Transverse colon (tissue), 4 donors: Measurements from ENCODE around the gene PTPN3.

Source experiments
- EP300 ChIP-seq: sonication (generic); formaldehyde crosslinking; IDR thresholded peaks from one replicate; pipeline ENCODE4 v1.6.1; 2017; ENCODE audit warnings: antibody characterized with exemption, low read depth
- POLR2A ChIP-seq: fragments of 450-650 bp; IDR thresholded peaks from one replicate; pipeline ENCODE4 v1.6.1; 2016; ENCODE audit warnings: antibody characterized with exemption, mild to moderate bottlenecking, moderate library complexity
- POLR2AphosphoS5 ChIP-seq, 3 donors: sonication (generic); formaldehyde crosslinking; IDR thresholded peaks; one replicate each; pipeline ENCODE4 v1.6.1; 2016; ENCODE audit warnings: antibody characterized with exemption in 3 of 3
- TF ChIP-seq, protein P1 (sequence below), 5 experiments: fragments of 200-600 bp in 3 of 5; fragments of 450-650 bp in 2 of 5; sonication (generic) in 3 of 5; IDR thresholded peaks; 1 replicate in 2 of 5; 2 replicates in 3 of 5; pipeline ENCODE4 v1.5.1; 2016 to 2017; ENCODE audit warnings: antibody characterized with exemption in 5 of 5, inconsistent platforms in 3 of 5, mild to moderate bottlenecking in 2 of 5, moderate library complexity in 1 of 5

DNA sequence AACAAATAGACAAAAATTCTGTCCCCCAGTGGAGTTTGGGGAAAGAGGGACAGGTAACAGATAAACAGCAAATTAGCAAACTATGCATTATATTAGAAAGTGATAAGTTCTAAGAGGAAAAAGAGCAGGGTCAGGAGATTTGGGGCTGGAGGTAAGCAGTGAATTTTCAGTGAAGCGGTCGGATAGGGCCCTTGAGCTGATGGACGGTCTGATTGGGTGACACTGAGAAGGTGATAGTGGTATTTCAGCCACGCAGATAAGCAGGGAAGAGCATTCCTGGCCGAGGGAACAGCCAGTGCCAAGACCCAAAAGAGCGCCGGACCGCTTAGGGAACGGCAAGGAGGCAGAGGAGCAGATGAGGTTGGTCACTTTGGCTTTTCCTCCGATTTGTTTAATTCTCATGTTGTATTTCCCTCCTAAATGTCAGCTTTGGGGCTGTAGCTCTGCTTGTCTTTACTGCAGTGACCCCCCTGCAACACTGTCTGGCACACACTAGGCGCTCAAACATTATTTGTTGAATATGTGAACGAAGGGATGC lies 1.1 kb upstream of the PTPN3 start:
- no peak for TF ChIP-seq EP300
- TF ChIP-seq, protein P1, sequence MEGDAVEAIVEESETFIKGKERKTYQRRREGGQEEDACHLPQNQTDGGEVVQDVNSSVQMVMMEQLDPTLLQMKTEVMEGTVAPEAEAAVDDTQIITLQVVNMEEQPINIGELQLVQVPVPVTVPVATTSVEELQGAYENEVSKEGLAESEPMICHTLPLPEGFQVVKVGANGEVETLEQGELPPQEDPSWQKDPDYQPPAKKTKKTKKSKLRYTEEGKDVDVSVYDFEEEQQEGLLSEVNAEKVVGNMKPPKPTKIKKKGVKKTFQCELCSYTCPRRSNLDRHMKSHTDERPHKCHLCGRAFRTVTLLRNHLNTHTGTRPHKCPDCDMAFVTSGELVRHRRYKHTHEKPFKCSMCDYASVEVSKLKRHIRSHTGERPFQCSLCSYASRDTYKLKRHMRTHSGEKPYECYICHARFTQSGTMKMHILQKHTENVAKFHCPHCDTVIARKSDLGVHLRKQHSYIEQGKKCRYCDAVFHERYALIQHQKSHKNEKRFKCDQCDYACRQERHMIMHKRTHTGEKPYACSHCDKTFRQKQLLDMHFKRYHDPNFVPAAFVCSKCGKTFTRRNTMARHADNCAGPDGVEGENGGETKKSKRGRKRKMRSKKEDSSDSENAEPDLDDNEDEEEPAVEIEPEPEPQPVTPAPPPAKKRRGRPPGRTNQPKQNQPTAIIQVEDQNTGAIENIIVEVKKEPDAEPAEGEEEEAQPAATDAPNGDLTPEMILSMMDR (IDR thresholded peaks at IDR 0.05): no peak
- TF ChIP-seq POLR2A: no peak
- no peak for TF ChIP-seq POLR2AphosphoS5 (IDR thresholded peaks at IDR 0.05)
